ENCODE measurements around the gene KRT81.
"Not testable (repeated sequence)": the region's sequence is repeated elsewhere in the genome, so short reads cannot be mapped to it uniquely, and the experiment has no call there.

Gene KRT81

DNA sequence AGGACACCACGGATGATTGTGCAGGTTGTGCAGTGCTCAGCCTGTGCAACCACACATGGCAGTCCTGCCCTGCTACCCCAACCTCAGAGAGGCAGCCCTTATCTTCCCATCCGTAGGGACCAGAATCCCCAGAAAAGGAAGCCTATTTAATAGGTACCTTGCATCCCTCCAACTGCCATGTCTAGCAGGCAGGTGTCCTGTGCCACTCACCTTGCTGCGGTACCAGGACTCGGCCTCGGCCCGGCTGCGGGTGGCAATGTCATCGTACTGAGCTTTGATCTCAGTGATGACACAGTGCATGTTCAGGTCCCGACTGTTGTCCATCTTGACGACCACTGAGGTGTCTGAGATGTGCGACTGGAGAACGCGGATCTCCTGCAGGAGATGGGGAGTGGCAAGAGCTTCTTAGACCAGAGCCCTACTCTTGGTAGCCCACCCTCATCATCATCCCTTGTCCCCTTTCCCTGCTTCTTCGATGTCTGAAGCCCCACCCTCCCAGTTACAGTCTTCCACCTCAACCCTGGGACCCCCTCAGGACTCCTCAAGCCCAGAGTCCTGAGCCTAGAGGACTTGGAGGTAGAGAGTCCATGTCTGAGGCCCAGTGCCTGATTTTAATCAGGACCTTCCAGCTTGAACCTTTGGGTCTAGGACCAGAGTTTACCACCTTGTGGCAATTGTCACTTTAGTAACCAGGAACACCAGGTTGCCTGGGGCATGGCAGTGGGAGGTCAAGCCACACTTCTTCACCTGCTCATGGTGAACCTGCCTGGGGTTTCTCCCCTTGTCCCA lies 37.7 kb downstream of the KRT81 start:
- DNase-seq (ENCODE audit: low read depth), result no peak

DNA sequence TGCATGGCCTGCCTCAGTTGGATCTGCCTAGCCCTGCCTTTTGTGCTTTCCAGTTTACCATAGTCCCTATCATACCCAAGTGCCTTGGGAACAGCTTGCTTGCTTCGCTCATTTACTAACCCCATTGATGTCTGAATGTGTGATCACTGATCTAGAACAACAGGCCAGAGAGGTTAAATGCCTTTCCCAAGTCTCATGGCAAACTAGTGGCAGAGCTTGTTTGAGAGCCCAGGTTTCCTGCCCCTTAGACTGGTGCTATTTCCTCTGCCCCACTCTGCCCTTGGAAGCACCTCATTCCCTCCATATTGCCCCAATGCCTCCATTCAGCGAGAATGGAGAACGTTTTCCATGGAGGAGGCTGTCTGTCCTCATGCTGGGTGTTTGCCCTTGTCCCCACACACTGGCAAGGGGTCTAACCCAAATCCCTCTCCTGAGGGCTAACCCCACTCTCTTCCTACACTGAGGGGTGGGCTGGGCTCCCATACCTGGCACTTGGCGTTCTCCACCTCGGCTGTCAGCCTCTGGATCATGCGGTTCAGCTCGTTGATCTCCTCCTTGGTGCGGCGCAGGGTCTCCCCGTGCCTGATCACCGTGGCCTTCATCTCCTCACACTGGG lies 38.5 kb downstream of the KRT81 start:
- no peak for DNase-seq (ENCODE audit: low read depth)

DNA sequence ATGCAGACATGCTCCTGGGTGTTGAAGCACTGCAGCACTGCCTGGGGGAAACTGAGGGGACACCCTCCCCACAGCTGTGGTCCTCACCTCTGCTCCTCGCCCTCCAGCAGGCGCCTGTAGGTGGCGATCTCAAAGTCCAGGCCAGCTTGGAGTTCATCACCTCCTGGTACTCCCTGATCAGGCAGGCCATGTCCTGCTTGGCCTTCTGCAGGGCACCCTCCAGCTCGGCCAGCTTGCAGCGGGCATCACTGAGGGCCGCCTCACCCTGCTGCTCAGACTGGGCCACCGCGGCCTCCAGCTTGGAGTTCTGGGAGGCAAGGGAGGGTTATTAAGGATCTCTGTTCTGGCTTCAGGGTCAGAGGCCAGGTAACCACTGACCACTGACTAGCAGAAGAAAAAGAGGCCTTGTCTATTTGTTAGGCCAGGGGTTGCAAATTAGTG lies 39.1 kb downstream of the KRT81 start:
- DNase-seq (ENCODE audit: low read depth), result not testable (repeated sequence)

DNA sequence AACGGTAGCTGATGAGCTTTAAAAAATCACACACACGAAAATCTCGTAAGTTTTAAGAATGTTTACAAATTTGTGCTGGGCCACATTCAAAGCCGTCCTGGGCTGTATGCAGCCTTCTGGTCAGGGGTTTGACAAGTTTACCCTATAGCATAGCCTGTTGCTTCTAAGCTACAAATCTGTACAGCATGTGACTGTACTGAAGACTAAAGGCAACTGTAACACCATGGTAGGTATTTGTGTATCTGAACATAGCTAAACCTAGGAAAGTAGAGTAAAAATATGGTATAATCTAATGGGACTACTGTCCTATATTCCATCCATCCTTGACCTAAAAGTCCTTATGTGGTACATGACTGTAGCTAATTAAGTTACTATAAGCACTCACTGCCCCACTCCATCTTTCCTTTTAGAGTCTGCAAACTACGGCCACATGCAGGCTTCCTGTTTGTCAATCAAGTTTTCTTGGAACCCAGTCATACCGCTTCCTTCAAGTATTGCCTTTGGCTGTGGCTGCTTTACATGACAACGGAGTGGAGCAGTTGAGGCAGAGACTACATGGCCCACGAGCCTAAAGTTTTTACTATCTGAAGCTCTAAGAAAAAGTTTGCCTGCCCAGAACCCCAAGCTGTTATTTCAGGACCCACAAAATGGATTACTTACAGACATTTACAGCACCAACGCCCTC lies 39.8 kb downstream of the KRT81 start:
- no peak for DNase-seq (ENCODE audit: low read depth)

DNA sequence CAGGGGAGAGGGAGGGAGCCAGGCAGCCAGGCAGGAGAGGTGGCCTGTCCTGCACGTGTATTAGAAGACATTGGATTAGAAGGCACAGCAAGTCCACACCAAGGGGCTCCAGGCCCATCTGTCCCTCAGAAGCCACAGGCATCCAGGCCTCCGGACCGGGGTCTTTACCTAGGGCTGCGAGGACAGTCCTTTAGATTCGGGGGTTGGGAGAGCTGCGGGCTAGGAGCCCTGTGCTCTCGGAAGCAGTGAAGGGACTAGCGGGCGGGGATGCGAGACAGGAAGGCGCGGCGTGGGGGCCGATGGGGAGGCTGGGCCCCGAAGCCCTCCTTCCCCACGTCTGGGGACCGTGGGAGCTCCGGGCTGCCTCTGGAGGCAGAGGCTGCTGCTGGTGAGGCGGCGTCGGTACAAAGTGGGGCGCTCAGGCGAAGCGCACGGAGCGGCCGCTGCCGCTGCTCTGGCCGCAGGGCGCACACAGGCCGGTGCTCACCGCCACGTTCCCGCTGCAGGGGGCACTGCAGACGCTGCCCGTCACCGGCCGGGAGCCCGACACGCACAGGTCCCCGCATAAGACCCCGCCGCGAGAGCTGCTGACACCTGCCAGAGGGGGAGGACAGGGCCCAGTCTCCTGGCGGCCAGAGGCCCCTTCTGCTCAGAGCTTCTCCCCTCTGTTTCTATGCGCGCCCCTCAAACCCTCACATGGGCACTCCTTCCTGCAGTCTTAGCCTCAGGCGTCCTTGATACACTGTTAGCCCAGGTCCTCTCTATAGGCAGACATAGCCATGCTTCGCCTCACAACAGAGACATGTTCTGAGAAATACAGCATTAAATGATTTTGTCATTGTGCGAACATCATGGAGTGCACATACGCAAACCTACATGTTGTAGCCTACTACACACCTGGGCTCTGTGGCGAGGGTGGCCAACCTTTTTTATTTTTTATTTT lies 41.0 kb downstream of the KRT81 start:
- no peak for DNase-seq (ENCODE audit: low read depth)

DNA sequence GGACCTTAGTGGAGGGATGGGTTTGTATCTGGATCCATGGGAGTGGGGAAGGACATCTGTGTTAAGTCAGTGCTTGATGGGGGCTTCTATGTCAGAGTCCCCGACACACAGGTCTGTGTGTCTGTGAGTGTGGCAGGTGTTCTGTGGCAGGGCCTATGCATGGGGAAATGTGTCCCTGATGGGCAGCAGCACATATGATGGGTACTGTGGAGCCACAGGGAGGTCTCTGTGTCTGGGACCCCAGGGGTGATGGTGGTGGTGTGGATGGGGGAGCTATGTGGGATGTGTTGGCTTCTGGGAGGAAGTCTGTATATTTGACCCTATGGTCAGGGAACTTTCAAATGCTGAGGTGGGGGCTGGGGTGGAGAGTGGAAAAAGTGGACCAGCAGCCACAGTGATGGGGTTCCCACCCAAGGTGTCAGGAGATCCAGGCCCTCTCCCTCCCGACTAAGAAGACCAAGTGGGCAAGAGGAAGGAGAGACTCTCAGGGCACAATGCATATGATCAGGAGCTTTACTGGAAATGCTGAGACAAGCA lies 41.8 kb downstream of the KRT81 start:
- DNase-seq (ENCODE audit: low read depth), result no peak

DNA sequence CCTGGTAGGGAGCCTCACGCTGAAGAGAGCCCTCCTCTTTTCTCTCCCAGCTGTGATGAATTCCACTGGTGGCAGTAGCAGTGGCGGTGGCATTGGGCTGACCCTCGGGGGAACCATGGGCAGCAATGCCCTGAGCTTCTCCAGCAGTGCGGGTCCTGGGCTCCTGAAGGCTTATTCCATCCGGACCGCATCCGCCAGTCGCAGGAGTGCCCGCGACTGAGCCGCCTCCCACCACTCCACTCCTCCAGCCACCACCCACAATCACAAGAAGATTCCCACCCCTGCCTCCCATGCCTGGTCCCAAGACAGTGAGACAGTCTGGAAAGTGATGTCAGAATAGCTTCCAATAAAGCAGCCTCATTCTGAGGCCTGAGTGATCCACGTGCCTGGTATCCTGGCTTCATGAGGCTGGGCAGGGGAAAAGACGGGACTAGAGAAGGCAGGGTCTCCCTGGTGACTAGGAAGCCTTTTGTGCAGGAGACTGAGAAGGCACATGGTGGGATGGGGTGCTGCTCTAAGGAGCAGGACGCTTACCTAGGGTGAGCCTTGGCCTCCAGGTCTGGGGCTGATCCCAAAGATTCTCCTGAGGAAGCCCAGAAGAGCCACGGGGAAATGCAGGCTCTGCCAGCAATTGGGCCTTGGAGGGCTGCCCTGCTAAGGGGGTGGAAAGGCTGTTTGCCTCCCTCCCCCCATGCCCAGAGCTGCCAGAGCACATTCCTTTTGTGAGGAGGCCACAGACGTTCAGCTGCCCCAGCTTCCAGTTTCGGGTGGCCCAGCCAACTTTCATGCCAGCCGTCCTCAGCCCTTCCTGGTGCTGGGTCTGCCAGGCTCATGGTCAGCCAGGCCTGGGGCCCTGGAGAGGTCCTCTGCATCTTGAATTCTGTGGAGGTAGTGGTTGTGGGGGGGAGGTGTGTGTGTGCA lies 42.5 kb downstream of the KRT81 start:
- no peak for DNase-seq (ENCODE audit: low read depth)

DNA sequence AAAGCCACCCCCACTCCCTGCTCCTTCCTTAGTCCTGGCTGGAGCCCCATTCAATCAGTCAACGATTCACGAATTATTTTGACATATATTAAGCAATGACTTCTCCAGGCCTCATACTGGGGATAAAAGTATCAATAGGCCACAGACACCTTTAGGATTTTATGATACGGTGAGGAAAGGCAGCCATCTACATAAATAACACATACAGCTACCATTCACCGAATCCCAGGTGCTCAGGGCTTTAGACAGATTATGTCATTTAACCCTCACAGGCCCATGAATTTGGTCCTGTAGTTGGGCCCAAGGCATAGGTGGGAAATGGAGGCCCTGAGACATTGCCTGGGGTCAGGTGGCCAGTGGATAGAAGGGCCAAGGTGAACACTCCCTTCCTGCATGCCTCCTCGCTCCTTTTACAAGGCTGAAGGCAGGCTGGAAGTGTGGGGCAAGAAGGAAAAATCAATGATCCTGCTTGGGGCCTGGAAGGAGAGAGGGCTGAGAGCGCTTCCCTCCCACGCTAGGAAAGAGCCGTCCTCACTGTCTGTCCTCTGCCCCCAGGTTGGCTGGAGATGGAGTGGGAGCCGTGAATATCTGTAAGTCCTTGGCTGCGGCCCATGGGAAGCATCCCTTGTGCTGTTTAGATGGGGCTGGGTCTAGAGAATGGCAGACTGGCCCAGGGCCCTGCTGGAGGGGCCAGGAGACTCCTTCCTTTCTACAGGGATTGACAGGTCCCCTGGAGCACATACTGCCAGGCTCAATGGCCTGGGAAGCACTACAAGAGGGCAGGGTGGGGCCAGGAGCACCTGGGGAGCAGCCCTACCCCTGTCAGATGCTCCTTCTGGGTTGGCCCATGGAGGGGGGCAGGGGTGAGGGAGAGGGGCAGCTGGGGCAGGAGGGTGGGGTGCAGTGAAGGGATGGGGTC lies 43.5 kb downstream of the KRT81 start:
- DNase-seq (ENCODE audit: low read depth), result no peak

DNA sequence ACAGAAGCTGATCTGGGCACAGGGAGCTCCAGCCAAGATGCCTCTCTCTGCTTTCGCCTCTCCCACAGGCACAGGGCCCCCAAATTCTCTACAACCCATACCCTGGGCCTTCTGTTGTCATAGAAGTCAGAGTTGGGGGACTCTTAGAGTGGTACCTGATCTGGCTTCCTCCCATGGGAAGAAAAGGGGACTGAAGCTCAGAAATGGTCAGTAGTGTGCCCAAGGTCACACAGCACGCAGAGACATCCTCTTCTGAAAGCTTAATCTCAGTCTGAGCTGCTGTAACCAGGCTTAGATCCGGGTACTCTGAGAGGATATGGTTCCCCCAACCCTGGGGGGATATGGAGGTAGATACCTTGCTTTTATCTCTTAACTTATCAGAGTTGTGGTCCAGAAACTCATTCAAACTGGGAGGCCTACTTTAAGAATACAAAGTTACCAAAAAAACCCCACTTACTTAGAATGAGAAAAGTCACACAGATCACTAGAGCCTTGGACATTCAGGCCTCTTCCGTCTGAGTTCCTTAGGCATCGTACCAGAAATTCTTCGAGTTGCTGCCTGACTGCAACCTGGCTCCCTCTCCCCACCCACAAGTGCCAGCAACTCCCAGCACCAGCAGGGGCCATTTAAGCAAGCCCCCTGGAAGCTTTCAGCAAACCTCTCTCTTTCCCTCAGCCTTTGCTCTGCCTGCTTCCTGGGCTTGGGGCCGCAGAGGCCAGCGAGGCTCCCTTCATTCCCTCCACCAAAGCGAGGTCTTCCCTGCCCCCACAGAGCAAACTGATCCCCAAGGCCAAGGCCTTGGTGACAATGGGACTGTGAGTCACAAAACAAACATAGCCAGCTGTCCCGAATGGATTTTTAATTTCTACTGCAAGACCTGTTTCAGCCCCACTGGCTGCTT lies 44.4 kb downstream of the KRT81 start:
- no peak for DNase-seq (ENCODE audit: low read depth)

DNA sequence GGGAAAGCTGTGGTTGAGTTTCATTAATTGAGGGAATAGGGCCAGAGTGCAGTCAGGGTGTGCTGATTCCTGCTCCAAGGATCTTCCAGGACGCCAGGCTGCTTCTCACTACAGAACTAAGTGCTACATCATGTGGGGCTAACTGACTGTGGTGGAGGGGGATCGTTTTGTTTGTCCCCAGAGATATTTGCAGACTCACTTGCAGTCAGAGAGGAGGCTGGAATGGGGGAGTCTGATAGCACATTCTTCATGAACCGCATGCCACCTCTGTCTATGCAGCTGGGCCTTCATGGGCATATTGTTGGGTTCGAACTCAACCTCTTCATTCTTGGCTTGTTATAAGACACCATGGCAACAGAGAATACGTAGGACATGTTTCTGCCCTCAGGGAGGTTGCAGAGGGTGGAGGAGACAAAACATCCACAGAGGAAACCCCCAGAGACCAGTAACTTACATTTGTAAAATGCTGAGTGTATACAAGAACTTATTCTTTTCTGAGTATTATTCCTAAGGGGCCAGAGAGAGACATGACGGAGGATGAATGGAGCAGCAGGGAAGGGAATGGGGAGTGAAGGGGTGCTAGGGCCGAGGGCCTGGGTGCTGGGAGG lies 45.3 kb downstream of the KRT81 start:
- no peak for DNase-seq (ENCODE audit: low read depth)

DNA sequence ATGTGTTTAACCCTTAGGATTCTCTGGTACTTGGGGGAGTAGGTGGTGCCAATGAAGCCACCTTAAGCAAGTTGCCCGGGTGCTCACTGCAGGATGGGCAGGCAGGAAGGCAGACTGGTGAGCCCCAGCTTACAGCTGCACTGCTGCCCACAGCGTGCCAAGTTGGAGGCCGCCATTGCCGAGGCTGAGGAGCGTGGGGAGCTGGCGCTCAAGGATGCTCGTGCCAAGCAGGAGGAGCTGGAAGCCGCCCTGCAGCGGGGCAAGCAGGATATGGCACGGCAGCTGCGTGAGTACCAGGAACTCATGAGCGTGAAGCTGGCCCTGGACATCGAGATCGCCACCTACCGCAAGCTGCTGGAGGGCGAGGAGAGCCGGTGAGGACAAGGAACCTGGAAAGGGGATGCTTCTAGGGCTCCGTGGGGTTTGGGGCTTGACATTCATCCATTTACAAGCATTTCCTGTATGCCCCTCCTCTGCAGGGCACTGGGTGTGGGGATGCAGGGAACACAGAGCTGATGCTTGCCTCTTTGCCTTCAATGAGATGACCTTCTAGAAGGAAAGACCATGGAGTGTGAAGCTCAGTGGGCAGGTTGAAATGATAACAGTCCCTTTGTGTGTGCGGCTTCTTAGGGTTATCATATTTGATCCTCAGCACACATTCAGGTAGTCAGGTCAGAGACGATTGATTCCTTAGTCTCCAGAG lies 45.9 kb downstream of the KRT81 start:
- no peak for DNase-seq (ENCODE audit: low read depth)

DNA sequence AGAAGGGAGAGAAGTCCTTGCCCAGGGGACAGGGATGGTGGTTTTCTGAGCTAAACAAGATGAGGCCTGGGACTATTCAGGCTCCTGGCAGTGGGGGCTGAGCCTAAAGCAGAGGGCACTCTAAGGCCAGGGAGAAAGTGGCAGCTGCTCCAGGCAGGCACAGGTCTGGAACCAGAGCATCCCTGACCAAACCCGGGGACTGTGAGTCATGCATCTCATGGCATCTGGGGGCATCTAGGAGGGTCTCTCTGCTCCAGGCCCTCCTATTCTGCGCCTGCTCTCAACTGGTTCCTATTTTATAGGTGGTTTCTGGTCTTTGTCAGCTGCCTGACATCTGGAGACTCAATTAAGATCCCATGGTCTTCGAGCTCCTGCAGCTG lies 46.7 kb downstream of the KRT81 start:
- no peak for DNase-seq (ENCODE audit: low read depth)

DNA sequence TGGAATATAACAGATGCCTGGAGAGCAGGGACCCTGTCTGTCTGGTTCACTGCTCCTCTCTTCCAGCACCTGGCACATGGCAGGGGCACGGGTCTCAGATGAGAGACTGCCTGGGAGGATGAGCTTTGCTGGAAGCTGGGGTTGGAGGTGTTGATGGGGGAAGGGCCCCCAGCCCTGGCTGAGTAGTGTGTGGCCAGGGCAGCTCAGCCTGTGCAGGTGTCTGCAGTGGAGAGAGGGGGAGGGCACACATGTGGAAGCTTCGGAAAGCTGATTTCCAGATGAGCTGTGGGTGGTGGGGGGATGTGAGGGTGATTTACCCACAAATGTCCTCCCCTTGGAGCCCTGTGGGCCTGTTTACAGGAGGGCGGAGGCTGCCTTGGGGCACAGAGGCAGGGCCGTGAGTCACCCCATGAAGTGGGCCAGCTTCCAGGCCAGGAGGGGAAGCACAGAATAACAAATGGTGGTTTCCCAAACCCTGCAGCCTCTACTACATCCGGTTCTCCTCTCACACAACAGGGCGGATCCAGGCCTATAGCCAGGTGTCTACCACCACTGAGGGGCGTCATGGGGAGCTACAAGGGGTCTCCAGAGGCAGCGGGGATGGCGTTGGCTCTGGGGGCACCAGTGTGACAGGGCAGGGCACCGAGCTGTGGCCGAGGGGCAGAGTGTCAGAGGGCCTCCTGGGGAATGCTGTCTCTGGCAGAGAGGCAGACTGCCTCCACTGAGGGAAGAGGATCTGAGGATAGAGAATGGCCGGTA lies 47.3 kb downstream of the KRT81 start:
- DNase-seq (ENCODE audit: low read depth), result peak; percentile 41

DNA sequence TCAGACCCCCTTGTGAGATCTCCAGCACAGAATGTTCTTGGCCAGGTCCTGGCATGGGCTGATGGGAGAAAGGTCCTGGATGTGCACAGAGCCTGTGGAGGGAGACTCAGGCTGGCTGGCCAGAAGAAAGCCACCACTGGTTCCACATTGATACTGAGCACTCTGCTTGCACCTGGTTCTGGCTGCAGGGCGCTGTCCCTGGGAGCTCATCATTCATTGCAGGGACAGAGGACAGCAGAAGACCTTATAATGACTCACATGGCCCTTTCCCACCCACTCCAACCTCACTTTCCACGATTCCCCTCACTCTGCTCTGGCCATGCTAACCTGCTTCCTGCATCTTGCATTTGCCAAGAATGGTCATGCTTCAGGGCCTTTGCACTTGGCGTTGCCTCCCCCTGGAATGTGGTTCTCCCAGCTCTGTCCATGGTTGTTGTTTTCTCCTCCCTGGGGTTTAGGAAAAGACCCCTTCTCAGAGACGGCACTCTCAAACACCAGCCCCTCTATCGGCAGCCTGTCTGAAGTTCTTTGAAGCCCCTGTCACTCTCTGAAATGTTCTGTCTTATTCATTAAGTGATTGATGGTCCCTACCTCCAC lies 48.0 kb downstream of the KRT81 start:
- no peak for DNase-seq (ENCODE audit: low read depth)

DNA sequence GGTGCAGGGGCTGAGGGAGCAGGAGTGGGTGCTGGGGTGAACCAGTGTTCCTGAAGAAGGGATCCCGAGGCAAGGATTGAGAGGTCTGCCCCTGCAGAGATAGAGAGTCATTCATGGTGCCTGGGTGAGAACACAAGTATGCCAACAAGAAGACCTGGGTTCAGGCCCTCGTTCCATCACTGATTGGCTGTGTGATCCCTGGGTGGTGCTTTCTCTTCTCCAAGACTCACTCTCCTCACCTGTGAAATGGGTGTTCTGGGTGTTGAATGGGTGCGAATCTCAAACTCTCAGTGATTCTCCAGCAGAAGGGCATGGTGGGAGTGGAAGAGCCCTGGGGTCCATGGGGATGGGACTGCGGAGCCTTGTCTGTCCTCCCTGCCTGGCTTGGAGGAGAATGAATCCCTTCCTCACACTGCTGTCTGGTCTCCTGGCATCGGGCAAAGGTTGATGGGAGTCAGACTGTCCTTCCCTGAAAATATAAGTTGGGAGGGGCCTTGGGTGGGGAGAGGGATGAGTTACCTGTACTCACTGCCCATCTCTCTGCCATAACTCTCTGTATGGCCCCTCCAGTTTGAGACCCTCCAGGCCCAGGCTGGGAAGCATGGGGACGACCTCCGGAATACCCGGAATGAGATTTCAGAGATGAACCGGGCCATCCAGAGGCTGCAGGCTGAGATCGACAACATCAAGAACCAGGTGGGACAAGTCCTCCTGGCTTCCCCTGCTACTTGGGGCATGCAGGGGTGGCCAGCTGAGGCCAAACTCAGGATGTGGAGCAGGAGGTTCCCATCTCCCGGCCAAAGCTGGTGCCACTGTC lies 48.7 kb downstream of the KRT81 start:
- no peak for DNase-seq (ENCODE audit: low read depth)

All from stimulated activated CD8-positive, alpha-beta memory T cell treated with anti-CD3 and anti-CD28 coated beads, Interleukin-7, amount 100 ng/mL, for 24 hours (primary cell).